GM12873 (cell line): ENCODE results near the gene RUBCN.

Source experiments
- CTCF ChIP-seq: IDR thresholded peaks from 2 replicates; pipeline ENCODE4 v1.5.1; 2012; ENCODE audit warnings: low read depth, mild to moderate bottlenecking, moderate library complexity, low read length, control low read depth; ENCODE audit not compliant: insufficient read depth; ENCODE audit errors: missing control alignments

Gene RUBCN

GRCh38 chr3:197714251-197714650 lies 22.5 kb downstream of the RUBCN start:
- TF ChIP-seq CTCF = no peak

DNA sequence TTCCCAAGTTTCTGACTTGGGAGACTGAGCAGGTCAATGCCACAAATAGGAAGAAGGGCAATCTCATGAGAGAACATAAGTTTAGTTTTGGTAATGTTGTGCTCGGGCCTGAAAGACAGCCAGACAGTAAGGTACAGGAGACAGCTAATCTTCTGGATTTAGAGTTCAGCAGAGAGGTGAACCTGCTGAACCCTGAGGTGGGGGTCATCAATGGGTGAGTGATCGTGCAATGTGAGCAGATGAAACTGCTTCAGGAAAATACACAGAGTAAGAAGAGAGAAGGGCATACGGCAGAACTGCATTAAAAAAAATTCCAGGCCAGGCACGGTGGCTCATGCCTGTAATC lies 23.3 kb downstream of the RUBCN start:
- TF ChIP-seq CTCF = no peak

DNA sequence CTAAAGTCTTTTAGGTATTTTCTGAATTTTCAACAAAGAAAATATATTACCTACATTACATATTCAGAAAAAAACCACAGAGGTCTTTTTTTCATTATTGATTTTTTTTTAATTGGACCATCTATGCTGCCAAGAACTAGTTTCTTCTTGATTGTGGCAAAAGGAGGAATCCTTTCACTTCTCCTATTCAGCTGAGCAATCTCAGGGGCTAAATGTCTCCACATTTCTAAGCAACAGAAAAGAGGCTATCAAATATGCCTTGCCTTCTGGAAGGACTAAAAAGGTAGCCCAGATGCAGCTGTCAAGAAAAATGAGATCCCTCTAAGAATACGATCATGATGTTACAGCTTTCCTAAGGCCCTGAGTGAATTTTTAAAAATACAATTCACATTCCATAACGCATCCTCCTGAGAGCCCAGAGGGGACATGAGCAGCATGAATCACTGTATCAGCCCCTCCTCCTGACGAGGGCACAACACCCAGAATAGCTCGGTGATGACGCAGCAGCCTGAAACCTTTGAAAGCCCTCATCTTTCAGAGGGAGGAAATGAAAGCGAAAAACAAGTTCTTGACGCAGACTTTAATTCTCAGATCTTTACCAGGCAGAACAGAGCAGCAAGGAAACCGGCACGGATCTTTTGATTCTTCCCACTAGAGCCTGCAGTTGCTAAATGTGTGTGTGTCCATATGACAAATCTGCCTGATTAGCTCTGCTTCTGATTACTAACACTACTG lies 24.6 kb downstream of the RUBCN start:
- no peak for TF ChIP-seq CTCF

- no peak for TF ChIP-seq CTCF
Measured at GRCh38 chr3:197709135-197709534, 27.6 kb downstream of the RUBCN start.

GRCh38 chr3:197706658-197707057 lies 30.0 kb downstream of the RUBCN start:
- no peak for TF ChIP-seq CTCF

DNA sequence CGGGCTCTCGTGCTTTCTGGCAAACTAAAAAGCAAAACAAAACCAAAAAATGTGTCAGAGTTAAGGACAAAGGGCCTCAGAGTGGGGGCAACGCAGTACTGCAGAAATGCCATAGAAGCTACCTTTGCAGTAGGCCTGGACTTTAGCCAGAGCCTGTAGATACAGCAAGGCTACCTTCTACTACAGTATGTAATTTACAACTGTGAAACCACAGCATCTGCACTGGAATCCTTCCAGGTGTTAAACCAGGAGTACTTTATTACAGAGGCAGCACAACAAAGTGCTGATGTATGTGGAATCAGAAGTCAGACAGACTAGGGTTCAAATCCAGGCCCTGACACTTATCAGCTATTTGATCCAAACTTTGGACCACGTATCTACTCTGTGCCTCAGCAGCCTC lies 34.9 kb downstream of the RUBCN start:
- TF ChIP-seq CTCF = no peak

- no peak for TF ChIP-seq CTCF
Measured at GRCh38 chr3:197700095-197700494, 36.6 kb downstream of the RUBCN start.
